ENCODE measurements around the gene QRFP. TPM values are rescaled to one million over a fixed set of nuclear protein-coding genes. Genes with fewer than 3 reads are reported as not detected.
"Not testable (repeated sequence)": the region's sequence is repeated elsewhere in the genome, so short reads cannot be mapped to it uniquely, and the experiment has no call there.

Gene QRFP
- total RNA-seq, 4 donors from 2014 or later, result not detected

DNA sequence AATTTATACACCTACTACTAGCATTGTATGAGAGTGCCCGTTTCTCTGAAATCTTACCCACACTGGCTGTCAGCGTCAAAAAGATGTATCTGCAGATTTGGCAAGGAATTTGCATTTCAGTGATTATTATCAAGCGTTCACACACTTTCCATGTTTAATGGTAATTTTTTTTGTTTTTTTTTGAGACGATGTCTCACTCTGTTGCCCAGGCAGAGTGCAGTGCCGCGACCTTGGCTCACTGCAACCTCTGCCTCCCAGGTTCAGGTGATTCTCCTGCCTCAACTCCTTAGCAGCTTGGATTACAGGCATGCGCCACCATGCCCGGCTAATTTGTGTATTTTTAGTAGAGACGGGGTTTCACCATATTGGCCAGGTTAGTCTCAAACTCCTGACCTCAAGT is 47.3 kb downstream of the QRFP start:
- intact Hi-C loops (cut with DNase I), result no loop called here
- Histone ChIP-seq H3K9me3 (no peaks in the 10 kb centered on the region), H3K4me3 (replicated peaks in 1 of 3) (no peak overlapping the region), H3K4me1 (peaks cover 29 to 59% of the 10 kb centered on the region in 2 donors), H3K27me3 (no peaks in the 10 kb centered on the region), H3K27ac (peak overlapping the region in 2 of 3 donors; percentile 21 to 94), H3K36me3 (peaks cover 5 to 7% of the 10 kb centered on the region in 2 donors)
- WGBS, 2 donors, result 86 to 88% methylated on average over 9 of the region's 9 CpGs
- TF ChIP-seq, protein P1, sequence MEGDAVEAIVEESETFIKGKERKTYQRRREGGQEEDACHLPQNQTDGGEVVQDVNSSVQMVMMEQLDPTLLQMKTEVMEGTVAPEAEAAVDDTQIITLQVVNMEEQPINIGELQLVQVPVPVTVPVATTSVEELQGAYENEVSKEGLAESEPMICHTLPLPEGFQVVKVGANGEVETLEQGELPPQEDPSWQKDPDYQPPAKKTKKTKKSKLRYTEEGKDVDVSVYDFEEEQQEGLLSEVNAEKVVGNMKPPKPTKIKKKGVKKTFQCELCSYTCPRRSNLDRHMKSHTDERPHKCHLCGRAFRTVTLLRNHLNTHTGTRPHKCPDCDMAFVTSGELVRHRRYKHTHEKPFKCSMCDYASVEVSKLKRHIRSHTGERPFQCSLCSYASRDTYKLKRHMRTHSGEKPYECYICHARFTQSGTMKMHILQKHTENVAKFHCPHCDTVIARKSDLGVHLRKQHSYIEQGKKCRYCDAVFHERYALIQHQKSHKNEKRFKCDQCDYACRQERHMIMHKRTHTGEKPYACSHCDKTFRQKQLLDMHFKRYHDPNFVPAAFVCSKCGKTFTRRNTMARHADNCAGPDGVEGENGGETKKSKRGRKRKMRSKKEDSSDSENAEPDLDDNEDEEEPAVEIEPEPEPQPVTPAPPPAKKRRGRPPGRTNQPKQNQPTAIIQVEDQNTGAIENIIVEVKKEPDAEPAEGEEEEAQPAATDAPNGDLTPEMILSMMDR (IDR thresholded peaks at IDR 0.05), result no peak
- no peak for DNase-seq

GRCh38 chr9:130848514-130848913 is 48.1 kb downstream of the QRFP start:
- DNase-seq; H3K9me3 ChIP-seq; H3K4me3 ChIP-seq (replicated peaks in 1 of 3); intact Hi-C loops (cut with DNase I); H3K27me3 ChIP-seq; H3K36me3 ChIP-seq: not testable (repeated sequence)
- WGBS, 2 donors, result 97% methylated on average over 8 of the region's 8 CpGs
- Histone ChIP-seq H3K27ac (peak overlapping the region; percentile 72 to 94 (median 75)), H3K4me1 (peaks cover 33 to 67% of the 10 kb centered on the region in 2 donors)

GRCh38 chr9:130847306-130848217 is 49.0 kb downstream of the QRFP start:
- Histone ChIP-seq H3K4me3 (replicated peaks in 1 of 3) (no peak overlapping the region), H3K27me3 (no peaks in the 10 kb centered on the region), H3K9me3 (no peaks in the 10 kb centered on the region), H3K27ac (peak overlapping the region; percentile 72 to 94 (median 75)), H3K36me3 (no peaks in the 10 kb centered on the region), H3K4me1 (peaks cover 41 to 77% of the 10 kb centered on the region in 2 donors)
- peak; percentile 40 to 46 for DNase-seq
- TF ChIP-seq POLR2A (IDR thresholded peaks at IDR 0.05), result peak in 1 of 2 donors; percentile 18
- TF ChIP-seq, protein P1 (IDR thresholded peaks at IDR 0.05), result no peak
- WGBS, 2 donors, result 46 to 60% methylated on average over 13 of the region's 13 CpGs
- intact Hi-C loops (cut with DNase I), result no loop called here

DNA sequence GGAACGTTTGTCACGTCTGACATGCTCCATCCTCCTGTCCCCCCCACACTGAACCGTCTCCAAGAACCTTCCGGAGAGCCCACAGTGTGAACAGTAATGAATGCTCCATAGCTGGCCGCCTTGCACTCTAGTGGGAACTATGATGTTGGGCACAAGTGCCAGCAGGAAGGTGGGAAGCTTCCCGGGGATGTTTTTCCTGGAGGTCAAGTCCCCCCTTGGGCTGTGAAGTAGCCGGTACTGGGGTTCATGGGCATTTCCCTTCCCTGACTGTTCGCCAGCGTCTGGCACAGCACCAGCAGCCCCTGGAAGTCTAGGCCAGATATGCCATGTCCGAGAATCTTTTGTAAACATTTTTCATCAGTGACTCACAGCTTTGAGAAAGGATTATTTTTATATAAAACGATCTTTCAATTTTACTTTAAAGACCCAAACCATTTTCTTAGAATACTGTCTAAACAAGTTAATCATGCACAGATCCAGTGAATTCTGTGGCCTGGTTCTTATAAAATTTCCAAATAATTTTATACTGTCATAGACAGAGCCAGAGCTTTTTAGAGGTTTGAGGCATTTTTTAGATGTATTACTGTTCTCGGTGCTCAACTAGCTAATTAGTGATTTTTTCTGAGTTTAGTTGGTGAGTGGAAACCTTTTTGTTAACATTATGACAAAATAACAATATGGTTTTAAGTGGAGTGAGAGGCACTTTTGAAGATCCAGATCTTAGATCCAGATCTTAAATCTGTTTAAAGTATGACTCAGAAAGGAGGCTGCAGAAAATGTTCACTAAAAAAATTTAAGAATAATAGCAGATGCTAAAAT is 49.9 kb downstream of the QRFP start:
- H3K36me3 ChIP-seq, result no peaks in the 10 kb centered on the region
- no peak overlapping the region for H3K4me3 ChIP-seq (replicated peaks in 1 of 3)
- H3K27me3 ChIP-seq, result no peaks in the 10 kb centered on the region
- H3K27ac ChIP-seq, result peak overlapping the region; percentile 72 to 94 (median 75)
- intact Hi-C loops (cut with DNase I), result no loop called here
- no peak for TF ChIP-seq POLR2A (IDR thresholded peaks at IDR 0.05)
- TF ChIP-seq, protein P1 (IDR thresholded peaks at IDR 0.05), result no peak
- DNase-seq, result peak; percentile 59 to 76
- H3K9me3 ChIP-seq, result no peaks in the 10 kb centered on the region
- H3K4me1 ChIP-seq, result peaks cover 46 to 85% of the 10 kb centered on the region in 2 donors
- WGBS, 2 donors, result 23 to 26% methylated on average over 12 of the region's 12 CpGs

- H3K4me1 ChIP-seq, result peaks cover 46 to 90% of the 10 kb centered on the region in 2 donors
- intact Hi-C loops (cut with DNase I), result no loop called here
- peak overlapping the region; percentile 72 to 94 (median 75) for H3K27ac ChIP-seq
- no peaks in the 10 kb centered on the region for H3K27me3 ChIP-seq
- TF ChIP-seq, protein P1 (IDR thresholded peaks at IDR 0.05), result no peak
- TF ChIP-seq POLR2A (IDR thresholded peaks at IDR 0.05), result no peak
- WGBS, 2 donors, result 59 to 69% methylated on average over 7 of the region's 7 CpGs
- H3K36me3 ChIP-seq, result no peaks in the 10 kb centered on the region
- no peaks in the 10 kb centered on the region for H3K9me3 ChIP-seq
- no peak for DNase-seq
- H3K4me3 ChIP-seq (replicated peaks in 1 of 3), result no peak overlapping the region
These were observed 50.6 kb downstream of the QRFP start for GRCh38 chr9:130845901-130846481.

Measured in thyroid gland (tissue), 4 donors.